HepG2 (cell line): ENCODE data around the gene CCDC121. TPM values are rescaled to one million over a fixed set of nuclear protein-coding genes. Genes with fewer than 3 reads are reported as not detected.

Experiments used
- EED ChIP-seq: sonication (generic); formaldehyde crosslinking; IDR thresholded peaks from 2 replicates; pipeline ENCODE4 v1.5.0; 2020; ENCODE audit warnings: mild to moderate bottlenecking, missing genetic modification reagents
- FOSL2 ChIP-seq: sonication (generic); formaldehyde crosslinking; IDR thresholded peaks from 2 replicates; pipeline ENCODE4 v1.4.0; 2020; ENCODE audit warnings: missing genetic modification reagents
- HMGA1 ChIP-seq: sonication (generic); formaldehyde crosslinking; conservative IDR thresholded peaks from 2 replicates; pipeline ENCODE4 v1.4.0; 2020; ENCODE audit warnings: missing genetic modification reagents
- JARID2 ChIP-seq: sonication (generic); formaldehyde crosslinking; IDR thresholded peaks from 2 replicates; pipeline ENCODE4 v1.8.1; 2023; ENCODE audit warnings: missing genetic modification reagents, inconsistent platforms; ENCODE audit not compliant: insufficient replicate concordance
- NBN ChIP-seq: fragments of 450-650 bp; conservative IDR thresholded peaks from 2 replicates; pipeline ENCODE4 v1.6.1; 2017
- NFRKB ChIP-seq: fragments of 450-650 bp; IDR thresholded peaks from 2 replicates; pipeline ENCODE4 v1.6.1; 2017
- NFYB ChIP-seq: sonication (generic); formaldehyde crosslinking; IDR thresholded peaks from 2 replicates; pipeline ENCODE4 v1.4.0; 2020; ENCODE audit warnings: missing genetic modification reagents
- U2AF1 ChIP-seq: fragments of 200-400 bp; formaldehyde crosslinking; optimal IDR thresholded peaks from 2 replicates; pipeline ENCODE3; 2017; ENCODE audit warnings: mild to moderate bottlenecking, low read depth, low read length
- ZBTB8A ChIP-seq: sonication (generic); formaldehyde crosslinking; IDR thresholded peaks from 2 replicates; pipeline ENCODE4 v1.4.0; 2020; ENCODE audit warnings: mild to moderate bottlenecking, low read depth, missing genetic modification reagents, borderline replicate concordance
- ZNF138 ChIP-seq: sonication (generic); formaldehyde crosslinking; IDR thresholded peaks from 2 replicates; pipeline ENCODE4 v1.5.0; 2020; ENCODE audit warnings: mild to moderate bottlenecking, low read depth, missing genetic modification reagents
- ZNF496 ChIP-seq: sonication (generic); formaldehyde crosslinking; IDR thresholded peaks from 2 replicates; pipeline ENCODE4 v1.8.1; 2023; ENCODE audit warnings: mild to moderate bottlenecking, moderate library complexity, missing genetic modification reagents; ENCODE audit not compliant: insufficient replicate concordance
- ZNF546 ChIP-seq: sonication (generic); formaldehyde crosslinking; conservative IDR thresholded peaks from 2 replicates; pipeline ENCODE4 v1.8.1; 2023; ENCODE audit warnings: mild to moderate bottlenecking, missing genetic modification reagents
- ZNF558 ChIP-seq: sonication (generic); formaldehyde crosslinking; IDR thresholded peaks from 2 replicates; pipeline ENCODE4 v1.9.0; 2022; ENCODE audit warnings: mild to moderate bottlenecking, missing genetic modification reagents, borderline replicate concordance
- ZNF569 ChIP-seq: sonication (generic); formaldehyde crosslinking; IDR thresholded peaks from 2 replicates; pipeline ENCODE4 v1.5.0; 2020; ENCODE audit warnings: mild to moderate bottlenecking, missing genetic modification reagents, moderate library complexity, borderline replicate concordance
- ZNF572 ChIP-seq: sonication (generic); formaldehyde crosslinking; IDR thresholded peaks from 2 replicates; pipeline ENCODE4 v1.5.1; 2020; ENCODE audit warnings: mild to moderate bottlenecking, missing genetic modification reagents
- polyA plus RNA-seq, 8 experiments: library from polyadenylated mRNA; depleted of rRNA in 3 of 8; stranded (reverse) in 7 of 8; unstranded in 1 of 8; fragments of >200 nt; fragmentation: Illumina TruSeq in 4 of 8; extraction: Trizol in 4 of 8; gene quantifications; 2 replicates each; pipeline versions ENCODE4 v1.2.1 to v1.2.3, GENCODE V29; 2011 to 2016; ENCODE audit warnings: low read depth in 4 of 8, missing spikeins in 1 of 8, mixed read lengths in 1 of 8; ENCODE audit not compliant: insufficient read depth in 1 of 8
- total RNA-seq, 5 experiments: library from RNA; depleted of rRNA; stranded (reverse); fragments of >200 nt; fragmentation: Illumina TruSeq; extraction: Trizol; gene quantifications; 2 replicates each; pipeline ENCODE4 v1.2.3, GENCODE V29; 2016; ENCODE audit warnings: low read depth in 1 of 5
- TF ChIP-seq, protein P1 (sequence below): sonication (generic); formaldehyde crosslinking; IDR thresholded peaks from 2 replicates; pipeline ENCODE4 v1.4.0; 2020; ENCODE audit warnings: mild to moderate bottlenecking, missing genetic modification reagents, borderline replicate concordance
- TF ChIP-seq, protein P2 (sequence below): sonication (generic); formaldehyde crosslinking; IDR thresholded peaks from 2 replicates; pipeline ENCODE4 v1.4.0; 2020; ENCODE audit warnings: missing genetic modification reagents, borderline replicate concordance
- TF ChIP-seq, protein P3 (sequence below): sonication (generic); formaldehyde crosslinking; IDR thresholded peaks from 2 replicates; pipeline ENCODE4 v1.9.0; 2021; ENCODE audit warnings: missing genetic modification reagents, borderline replicate concordance

Gene CCDC121
- total and polyA plus RNA-seq, 2 of the 13 experiments (the other 11 are each of a cell fraction or from before 2014, with no cell fraction given) = 1.9 to 3.0 TPM

DNA sequence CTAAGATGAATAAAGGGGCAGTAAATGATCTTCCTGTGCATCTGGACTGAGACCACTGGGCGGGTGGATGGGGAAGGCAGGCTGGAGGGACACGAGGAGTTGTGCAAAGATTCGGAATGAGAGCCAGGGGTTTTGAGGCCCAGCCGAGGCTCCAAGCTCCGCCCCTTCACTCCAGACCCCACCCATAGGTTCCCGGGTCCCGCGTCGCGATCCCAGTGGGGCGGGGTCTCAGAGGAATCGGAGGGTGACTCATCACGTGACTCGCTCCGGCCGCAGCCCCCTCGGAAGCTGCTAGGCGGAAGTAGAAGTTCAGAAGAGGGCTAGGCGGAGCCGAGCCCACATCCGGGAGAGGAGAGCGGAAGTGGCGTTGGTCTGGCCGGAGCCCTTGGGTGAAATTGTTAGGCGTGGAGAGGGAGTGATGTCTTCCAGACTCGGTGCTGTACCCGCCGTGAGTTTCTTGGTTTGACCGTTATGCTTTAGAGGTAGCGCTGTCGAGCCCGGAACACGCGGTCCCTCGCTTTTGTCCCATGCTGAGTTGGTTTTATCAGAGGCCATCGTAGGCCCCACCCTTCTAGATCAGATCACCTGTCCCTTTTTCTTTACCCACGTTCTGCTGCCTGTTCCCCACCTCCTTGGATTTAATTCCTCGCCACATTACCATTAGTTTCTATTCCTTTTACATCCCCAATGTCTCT lies 46.0 kb downstream of the CCDC121 start, which contains the start of gene ZNF512 (continued):
- TF ChIP-seq ZNF496 (no peak), HMGA1 (CRISPR knock-in tag) (no peak), ZNF558 (CRISPR knock-in tag) (no peak), ZNF138 (0 out of 2 replicates have a peak, but pooled peaks have one; percentile 74), NFRKB (no peak), ZBTB8A (CRISPR knock-in tag) (no peak), EED (CRISPR knock-in tag) (peak; percentile 92), ZNF546 (CRISPR knock-in tag) (peak; percentile 59; the same call in 1 of the 2 replicates), ZNF572 (CRISPR knock-in tag) (no peak; the same call in 1 of the 2 replicates), U2AF1 (peak; percentile 82), ZNF569 (no peak), NFYB (CRISPR knock-in tag) (peak; percentile 73), FOSL2 (CRISPR knock-in tag) (peak; percentile 72), NBN (no peak), JARID2 (CRISPR knock-in tag) (no peak)
- TF ChIP-seq, protein P1, sequence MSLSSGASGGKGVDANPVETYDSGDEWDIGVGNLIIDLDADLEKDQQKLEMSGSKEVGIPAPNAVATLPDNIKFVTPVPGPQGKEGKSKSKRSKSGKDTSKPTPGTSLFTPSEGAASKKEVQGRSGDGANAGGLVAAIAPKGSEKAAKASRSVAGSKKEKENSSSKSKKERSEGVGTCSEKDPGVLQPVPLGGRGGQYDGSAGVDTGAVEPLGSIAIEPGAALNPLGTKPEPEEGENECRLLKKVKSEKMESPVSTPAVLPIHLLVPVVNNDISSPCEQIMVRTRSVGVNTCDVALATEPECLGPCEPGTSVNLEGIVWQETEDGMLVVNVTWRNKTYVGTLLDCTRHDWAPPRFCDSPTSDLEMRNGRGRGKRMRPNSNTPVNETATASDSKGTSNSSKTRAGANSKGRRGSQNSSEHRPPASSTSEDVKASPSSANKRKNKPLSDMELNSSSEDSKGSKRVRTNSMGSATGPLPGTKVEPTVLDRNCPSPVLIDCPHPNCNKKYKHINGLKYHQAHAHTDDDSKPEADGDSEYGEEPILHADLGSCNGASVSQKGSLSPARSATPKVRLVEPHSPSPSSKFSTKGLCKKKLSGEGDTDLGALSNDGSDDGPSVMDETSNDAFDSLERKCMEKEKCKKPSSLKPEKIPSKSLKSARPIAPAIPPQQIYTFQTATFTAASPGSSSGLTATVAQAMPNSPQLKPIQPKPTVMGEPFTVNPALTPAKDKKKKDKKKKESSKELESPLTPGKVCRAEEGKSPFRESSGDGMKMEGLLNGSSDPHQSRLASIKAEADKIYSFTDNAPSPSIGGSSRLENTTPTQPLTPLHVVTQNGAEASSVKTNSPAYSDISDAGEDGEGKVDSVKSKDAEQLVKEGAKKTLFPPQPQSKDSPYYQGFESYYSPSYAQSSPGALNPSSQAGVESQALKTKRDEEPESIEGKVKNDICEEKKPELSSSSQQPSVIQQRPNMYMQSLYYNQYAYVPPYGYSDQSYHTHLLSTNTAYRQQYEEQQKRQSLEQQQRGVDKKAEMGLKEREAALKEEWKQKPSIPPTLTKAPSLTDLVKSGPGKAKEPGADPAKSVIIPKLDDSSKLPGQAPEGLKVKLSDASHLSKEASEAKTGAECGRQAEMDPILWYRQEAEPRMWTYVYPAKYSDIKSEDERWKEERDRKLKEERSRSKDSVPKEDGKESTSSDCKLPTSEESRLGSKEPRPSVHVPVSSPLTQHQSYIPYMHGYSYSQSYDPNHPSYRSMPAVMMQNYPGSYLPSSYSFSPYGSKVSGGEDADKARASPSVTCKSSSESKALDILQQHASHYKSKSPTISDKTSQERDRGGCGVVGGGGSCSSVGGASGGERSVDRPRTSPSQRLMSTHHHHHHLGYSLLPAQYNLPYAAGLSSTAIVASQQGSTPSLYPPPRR (CRISPR knock-in tag) = 0 out of 2 replicates have a peak, but pooled peaks have one; percentile 2
- TF ChIP-seq, protein P2, sequence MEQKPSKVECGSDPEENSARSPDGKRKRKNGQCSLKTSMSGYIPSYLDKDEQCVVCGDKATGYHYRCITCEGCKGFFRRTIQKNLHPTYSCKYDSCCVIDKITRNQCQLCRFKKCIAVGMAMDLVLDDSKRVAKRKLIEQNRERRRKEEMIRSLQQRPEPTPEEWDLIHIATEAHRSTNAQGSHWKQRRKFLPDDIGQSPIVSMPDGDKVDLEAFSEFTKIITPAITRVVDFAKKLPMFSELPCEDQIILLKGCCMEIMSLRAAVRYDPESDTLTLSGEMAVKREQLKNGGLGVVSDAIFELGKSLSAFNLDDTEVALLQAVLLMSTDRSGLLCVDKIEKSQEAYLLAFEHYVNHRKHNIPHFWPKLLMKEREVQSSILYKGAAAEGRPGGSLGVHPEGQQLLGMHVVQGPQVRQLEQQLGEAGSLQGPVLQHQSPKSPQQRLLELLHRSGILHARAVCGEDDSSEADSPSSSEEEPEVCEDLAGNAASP = peak; percentile 76; the same call in 1 of the 2 replicates
- TF ChIP-seq, protein P3, sequence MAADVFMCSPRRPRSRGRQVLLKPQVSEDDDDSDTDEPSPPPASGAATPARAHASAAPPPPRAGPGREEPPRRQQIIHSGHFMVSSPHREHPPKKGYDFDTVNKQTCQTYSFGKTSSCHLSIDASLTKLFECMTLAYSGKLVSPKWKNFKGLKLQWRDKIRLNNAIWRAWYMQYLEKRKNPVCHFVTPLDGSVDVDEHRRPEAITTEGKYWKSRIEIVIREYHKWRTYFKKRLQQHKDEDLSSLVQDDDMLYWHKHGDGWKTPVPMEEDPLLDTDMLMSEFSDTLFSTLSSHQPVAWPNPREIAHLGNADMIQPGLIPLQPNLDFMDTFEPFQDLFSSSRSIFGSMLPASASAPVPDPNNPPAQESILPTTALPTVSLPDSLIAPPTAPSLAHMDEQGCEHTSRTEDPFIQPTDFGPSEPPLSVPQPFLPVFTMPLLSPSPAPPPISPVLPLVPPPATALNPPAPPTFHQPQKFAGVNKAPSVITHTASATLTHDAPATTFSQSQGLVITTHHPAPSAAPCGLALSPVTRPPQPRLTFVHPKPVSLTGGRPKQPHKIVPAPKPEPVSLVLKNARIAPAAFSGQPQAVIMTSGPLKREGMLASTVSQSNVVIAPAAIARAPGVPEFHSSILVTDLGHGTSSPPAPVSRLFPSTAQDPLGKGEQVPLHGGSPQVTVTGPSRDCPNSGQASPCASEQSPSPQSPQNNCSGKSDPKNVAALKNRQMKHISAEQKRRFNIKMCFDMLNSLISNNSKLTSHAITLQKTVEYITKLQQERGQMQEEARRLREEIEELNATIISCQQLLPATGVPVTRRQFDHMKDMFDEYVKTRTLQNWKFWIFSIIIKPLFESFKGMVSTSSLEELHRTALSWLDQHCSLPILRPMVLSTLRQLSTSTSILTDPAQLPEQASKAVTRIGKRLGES (CRISPR knock-in tag) = no peak
